22Rv1 (cell line): Measurements from ENCODE around the gene TRIP11.
A peak's percentile ranks its signal among the peaks of the same experiment; 100 is the strongest.

Experiments used
- CTCF ChIP-seq: fragments of 450-650 bp; IDR thresholded peaks from 2 replicates; pipeline ENCODE4 v1.5.1; 2017; ENCODE audit warnings: mild to moderate bottlenecking
- ZFX ChIP-seq: fragments of 450-650 bp; IDR thresholded peaks from 2 replicates; pipeline ENCODE4 v1.6.1; 2017; ENCODE audit warnings: antibody characterized with exemption, borderline replicate concordance

- TF ChIP-seq CTCF: peak; percentile 84
- no peak for TF ChIP-seq ZFX
These were observed 42.9 kb downstream of the TRIP11 start for GRCh38 chr14:91996948-91997371.
